Measurements from ENCODE around the gene TFEB.

Gene TFEB

GRCh38 chr6:41690541-41691330, 44.7 kb downstream of the TFEB start:
- DNase-seq (ENCODE audit: low spot score), result no peak

- no peak for DNase-seq (ENCODE audit: low spot score)
These were observed 46.0 kb downstream of the TFEB start for GRCh38 chr6:41689171-41690008.

- DNase-seq (ENCODE audit: low spot score), result no peak
These were observed 47.0 kb downstream of the TFEB start for GRCh38 chr6:41688256-41688965.

GRCh38 chr6:41687501-41688175, 47.8 kb downstream of the TFEB start:
- DNase-seq (ENCODE audit: low spot score), result no peak

- no peak for DNase-seq (ENCODE audit: low spot score)
These were observed 49.6 kb downstream of the TFEB start for GRCh38 chr6:41685641-41686380.

GRCh38 chr6:41684311-41685180, 50.9 kb downstream of the TFEB start:
- DNase-seq (ENCODE audit: low spot score), result no peak

- DNase-seq (ENCODE audit: low spot score), result peak; percentile 34
These were observed 51.7 kb downstream of the TFEB start for GRCh38 chr6:41683523-41684310.

- DNase-seq (ENCODE audit: low spot score), result no peak
These were observed 52.2 kb downstream of the TFEB start for GRCh38 chr6:41683273-41683522.

- DNase-seq (ENCODE audit: low spot score), result no peak
These were observed 52.7 kb downstream of the TFEB start for GRCh38 chr6:41682497-41683272.

- DNase-seq (ENCODE audit: low spot score), result peak; percentile 86
These were observed 53.3 kb downstream of the TFEB start for GRCh38 chr6:41682056-41682477.

- DNase-seq (ENCODE audit: low spot score), result no peak
These were observed 55.0 kb downstream of the TFEB start for GRCh38 chr6:41680182-41680965.

- no peak for DNase-seq (ENCODE audit: low spot score)
These were observed 55.7 kb downstream of the TFEB start for GRCh38 chr6:41679696-41680095.

- DNase-seq (ENCODE audit: low spot score), result no peak
These were observed 56.8 kb downstream of the TFEB start for GRCh38 chr6:41678511-41679084.

- DNase-seq (ENCODE audit: low spot score), result no peak
These were observed 58.1 kb downstream of the TFEB start for GRCh38 chr6:41677124-41677921.

GRCh38 chr6:41676431-41676830, 59.0 kb downstream of the TFEB start:
- no peak for DNase-seq (ENCODE audit: low spot score)

- DNase-seq (ENCODE audit: low spot score), result no peak
These were observed 59.4 kb downstream of the TFEB start for GRCh38 chr6:41675992-41676391.

GRCh38 chr6:41675176-41675775, 60.1 kb downstream of the TFEB start:
- no peak for DNase-seq (ENCODE audit: low spot score)

All from SW480 (cell line).